ENCODE data around the gene ANKRD53. TPM values are rescaled to one million over a fixed set of nuclear protein-coding genes. Genes with fewer than 3 reads are reported as not detected.

Gene ANKRD53
- total and polyA plus RNA-seq, 2 donors (not counting 3 experiments of a cell fraction or from before 2014, with no cell fraction given): 1.3 to 1.4 TPM

- H3K9me3 ChIP-seq (replicated peaks; ENCODE audit: control insufficient read depth, insufficient read depth, low read length): no peaks in the 10 kb centered on the region
- H4K20me1 ChIP-seq (replicated peaks; ENCODE audit: control insufficient read depth, extremely low read depth, insufficient read depth, low read length): no peaks in the 10 kb centered on the region
- no peaks in the 10 kb centered on the region for H3K79me2 ChIP-seq (ENCODE audit: control insufficient read depth, insufficient read depth, low read length)
- peaks cover 12 to 30% of the 10 kb centered on the region in 2 experiments for H3K27me3 ChIP-seq (ENCODE audit: control insufficient read depth in 2 of 2, insufficient read depth in 2 of 2, low read length in 2 of 2)
- no TSS peak for BruUV-seq (replicated peaks)
- intact Hi-C loops (cut with micrococcal nuclease): no loop called here
- no peak overlapping the region for H3K4me3 ChIP-seq (replicated peaks in 1 of 3; ENCODE audit: insufficient read depth in 1 of 3, low read depth in 1 of 3, low read length in 3 of 3)
- dilution Hi-C loops (cut with MboI; ENCODE audit: extremely low pct_ligation_motif_present, low sequenced_read_pairs): no loop called here
- TF ChIP-seq MYC (IDR thresholded peaks at IDR 0.05; ENCODE audit: low read depth, low read length) (no peak), POLR2AphosphoS5 (IDR thresholded peaks at IDR 0.05; ENCODE audit: insufficient read depth, low read depth, low read length) (no peak), JUN (IDR thresholded peaks at IDR 0.05; ENCODE audit: borderline replicate concordance, insufficient read depth, insufficient read length, low read depth) (no peak), POLR2A (IDR thresholded peaks at IDR 0.05; ENCODE audit: low read depth, low read length) (no peak), GATA2 (IDR thresholded peaks at IDR 0.05; ENCODE audit: insufficient read depth, insufficient read length, low read depth, low read length) (no peak), EZH2 (IDR thresholded peaks at IDR 0.05; ENCODE audit: borderline replicate concordance, low read depth, low read length, severe bottlenecking) (no peak), MAX (IDR thresholded peaks at IDR 0.05; ENCODE audit: insufficient read depth, insufficient read length) (no peak), CTCF (IDR thresholded peaks at IDR 0.05; ENCODE audit: extremely low read depth in 1 of 2, insufficient read depth in 1 of 2, low read depth in 1 of 2, low read length in 2 of 2) (no peak), FOS (IDR thresholded peaks at IDR 0.05; ENCODE audit: borderline replicate concordance, insufficient read depth, low read length) (no peak)
- POLR2A ChIA-PET: no interaction called here
- H3K9me1 ChIP-seq (replicated peaks; ENCODE audit: control insufficient read depth, extremely low read depth, insufficient read depth, low read length): no peaks in the 10 kb centered on the region
- no peak overlapping the region for H3K27ac ChIP-seq (ENCODE audit: insufficient read depth, low read depth, low read length)
- no peak overlapping the region for H3K9ac ChIP-seq (replicated peaks; ENCODE audit: extremely low read depth, insufficient read depth, low read length)
- H3K4me2 ChIP-seq (ENCODE audit: insufficient read depth, low read length): no peak overlapping the region
- FAIRE-seq: no peak
- CTCF ChIA-PET: interaction anchor here (1.3 to 3.3 kb wide), 4 partner anchors 10 to 27 kb away, joined by 3 to 26 read pairs (median 16); no protein-coding TSS in a partner anchor
- DNase-seq (ENCODE audit: low read depth, low spot score): no peak
- no peaks in the 10 kb centered on the region for H3K36me3 ChIP-seq (ENCODE audit: control insufficient read depth in 2 of 2, extremely low read depth in 1 of 2, insufficient read depth in 2 of 2, low read length in 2 of 2)
- peaks cover 13% of the 10 kb centered on the region for H3K4me1 ChIP-seq (ENCODE audit: control insufficient read depth, extremely low read depth, insufficient read depth, low read length)
- H2AFZ ChIP-seq (ENCODE audit: low read depth, low read length): no peak overlapping the region
Measured at GRCh38 chr2:70974592-70974991, 3.8 kb upstream of the ANKRD53 start.

Data from endothelial cell of umbilical vein (primary cell).